ENCODE results near the gene RIC8B. TPM values are rescaled to one million over a fixed set of nuclear protein-coding genes. Genes with fewer than 3 reads are reported as not detected.

Gene RIC8B
- polyA plus RNA-seq, 1 donor (not counting 4 experiments of a cell fraction or from before 2014, with no cell fraction given): 6.8 TPM

- Histone ChIP-seq H3K9ac (ENCODE audit: control insufficient read depth, extremely low read depth, insufficient read depth, low read length) (no peak overlapping the region), H3K4me2 (ENCODE audit: control insufficient read depth, extremely low read depth, insufficient read depth, low read depth, low read length) (no peak overlapping the region), H3K27me3 (ENCODE audit: control insufficient read depth, extremely low read depth, insufficient read depth, low read length) (peaks cover 8% of the 10 kb centered on the region), H3K4me3 (ENCODE audit: control insufficient read depth in 2 of 3, extremely low read depth in 1 of 3, insufficient read depth in 2 of 3, low read depth in 1 of 3, low read length in 3 of 3) (no peak overlapping the region), H3K79me2 (ENCODE audit: control insufficient read depth, insufficient read depth, low read length) (no peaks in the 10 kb centered on the region), H3K27ac (ENCODE audit: control insufficient read depth, insufficient read depth, low read length) (no peak overlapping the region), H3K9me1 (ENCODE audit: control insufficient read depth, extremely low read depth, insufficient read depth, low read length) (no peaks in the 10 kb centered on the region), H3K9me3 (ENCODE audit: control insufficient read depth, low read depth, low read length) (no peaks in the 10 kb centered on the region), H3K36me3 (ENCODE audit: control insufficient read depth in 2 of 2, extremely low read depth in 1 of 2, insufficient read depth in 2 of 2, low read length in 2 of 2) (no peaks in the 10 kb centered on the region), H3K4me1 (ENCODE audit: control insufficient read depth, extremely low read depth, insufficient read depth, low read length) (no peaks in the 10 kb centered on the region), H2AFZ (ENCODE audit: control insufficient read depth, low read length) (no peak overlapping the region), H4K20me1 (ENCODE audit: control insufficient read depth, extremely low read depth, insufficient read depth, low read length) (no peaks in the 10 kb centered on the region)
- TF ChIP-seq EZH2 (IDR thresholded peaks at IDR 0.05; ENCODE audit: low read length): no peak
- TF ChIP-seq, protein P1, sequence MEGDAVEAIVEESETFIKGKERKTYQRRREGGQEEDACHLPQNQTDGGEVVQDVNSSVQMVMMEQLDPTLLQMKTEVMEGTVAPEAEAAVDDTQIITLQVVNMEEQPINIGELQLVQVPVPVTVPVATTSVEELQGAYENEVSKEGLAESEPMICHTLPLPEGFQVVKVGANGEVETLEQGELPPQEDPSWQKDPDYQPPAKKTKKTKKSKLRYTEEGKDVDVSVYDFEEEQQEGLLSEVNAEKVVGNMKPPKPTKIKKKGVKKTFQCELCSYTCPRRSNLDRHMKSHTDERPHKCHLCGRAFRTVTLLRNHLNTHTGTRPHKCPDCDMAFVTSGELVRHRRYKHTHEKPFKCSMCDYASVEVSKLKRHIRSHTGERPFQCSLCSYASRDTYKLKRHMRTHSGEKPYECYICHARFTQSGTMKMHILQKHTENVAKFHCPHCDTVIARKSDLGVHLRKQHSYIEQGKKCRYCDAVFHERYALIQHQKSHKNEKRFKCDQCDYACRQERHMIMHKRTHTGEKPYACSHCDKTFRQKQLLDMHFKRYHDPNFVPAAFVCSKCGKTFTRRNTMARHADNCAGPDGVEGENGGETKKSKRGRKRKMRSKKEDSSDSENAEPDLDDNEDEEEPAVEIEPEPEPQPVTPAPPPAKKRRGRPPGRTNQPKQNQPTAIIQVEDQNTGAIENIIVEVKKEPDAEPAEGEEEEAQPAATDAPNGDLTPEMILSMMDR (optimal IDR thresholded peaks at IDR 0.05 in 1 of 3, IDR thresholded peaks at IDR 0.05 in 1 of 3, conservative IDR thresholded peaks at IDR 0.05 in 1 of 3; ENCODE audit: extremely low read depth in 1 of 3, insufficient read depth in 2 of 3, low read length in 3 of 3): no peak
- dilution Hi-C loops (cut with MboI; ENCODE audit: extremely low pct_ligation_motif_present, low sequenced_read_pairs): no loop called here
- no peak for DNase-seq (ENCODE audit: low read depth, low spot score)
- no peak for FAIRE-seq
These were observed 35.2 kb upstream of the RIC8B start for GRCh38 chr12:106739318-106739717.

DNA sequence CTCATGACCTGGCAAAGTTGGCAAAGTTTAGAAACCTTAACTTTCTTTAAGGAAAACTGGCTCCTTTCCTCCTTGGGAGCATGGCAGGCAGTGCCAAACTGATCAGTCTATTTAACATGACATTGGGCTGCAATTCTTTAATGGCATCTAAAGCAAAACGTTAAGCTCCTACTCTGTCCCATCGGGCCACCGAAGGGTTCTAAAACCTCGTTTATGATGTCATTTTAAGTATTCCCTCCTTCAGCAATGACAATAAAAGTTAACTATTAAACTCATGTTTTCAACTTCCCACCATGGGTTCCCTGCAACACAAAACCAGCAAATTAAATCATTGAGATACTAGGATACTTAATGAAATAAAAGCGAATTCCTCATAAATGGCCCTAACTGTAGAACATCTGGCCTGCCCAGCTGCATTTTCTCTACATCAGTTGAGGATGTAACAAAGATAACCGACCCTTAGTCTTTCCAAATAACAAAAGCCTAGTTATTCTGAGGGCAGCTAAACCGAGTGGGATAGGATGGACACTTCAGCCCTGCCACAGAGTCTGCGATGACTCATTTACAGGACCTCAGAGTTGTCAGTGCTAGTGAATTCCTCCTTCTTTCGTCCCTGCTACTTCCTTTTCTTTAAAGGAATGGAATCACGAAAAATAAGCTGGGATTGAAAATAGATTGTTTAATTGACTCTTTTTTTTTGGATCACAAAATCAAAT, 34.5 kb upstream of the RIC8B start:
- Histone ChIP-seq H3K27me3 (ENCODE audit: control insufficient read depth, extremely low read depth, insufficient read depth, low read length) (peaks cover 12% of the 10 kb centered on the region), H3K27ac (ENCODE audit: control insufficient read depth, insufficient read depth, low read length) (no peak overlapping the region), H3K9ac (ENCODE audit: control insufficient read depth, extremely low read depth, insufficient read depth, low read length) (no peak overlapping the region), H4K20me1 (ENCODE audit: control insufficient read depth, extremely low read depth, insufficient read depth, low read length) (no peaks in the 10 kb centered on the region), H3K79me2 (ENCODE audit: control insufficient read depth, insufficient read depth, low read length) (no peaks in the 10 kb centered on the region), H3K9me1 (ENCODE audit: control insufficient read depth, extremely low read depth, insufficient read depth, low read length) (no peaks in the 10 kb centered on the region), H2AFZ (ENCODE audit: control insufficient read depth, low read length) (no peak overlapping the region), H3K9me3 (ENCODE audit: control insufficient read depth, low read depth, low read length) (no peaks in the 10 kb centered on the region), H3K4me2 (ENCODE audit: control insufficient read depth, extremely low read depth, insufficient read depth, low read depth, low read length) (no peak overlapping the region), H3K4me3 (ENCODE audit: control insufficient read depth in 2 of 3, extremely low read depth in 1 of 3, insufficient read depth in 2 of 3, low read depth in 1 of 3, low read length in 3 of 3) (no peak overlapping the region), H3K36me3 (ENCODE audit: control insufficient read depth in 2 of 2, extremely low read depth in 1 of 2, insufficient read depth in 2 of 2, low read length in 2 of 2) (no peaks in the 10 kb centered on the region), H3K4me1 (ENCODE audit: control insufficient read depth, extremely low read depth, insufficient read depth, low read length) (no peaks in the 10 kb centered on the region)
- no peak for DNase-seq (ENCODE audit: low read depth, low spot score)
- no peak for FAIRE-seq
- dilution Hi-C loops (cut with MboI; ENCODE audit: extremely low pct_ligation_motif_present, low sequenced_read_pairs): no loop called here
- TF ChIP-seq, protein P1 (optimal IDR thresholded peaks at IDR 0.05 in 1 of 3, IDR thresholded peaks at IDR 0.05 in 1 of 3, conservative IDR thresholded peaks at IDR 0.05 in 1 of 3; ENCODE audit: extremely low read depth in 1 of 3, insufficient read depth in 2 of 3, low read length in 3 of 3): no peak
- TF ChIP-seq EZH2 (IDR thresholded peaks at IDR 0.05; ENCODE audit: low read length): no peak

Measured in keratinocyte (primary cell).